IgD-negative memory B cell (primary cell): ENCODE measurements around the gene BBS10. TPM values are rescaled to one million over a fixed set of nuclear protein-coding genes. Genes with fewer than 3 reads are reported as not detected.

ENCODE experiments used
- H3K27ac Mint-ChIP-seq, 3 donors: one replicate each; pipeline ENCODE4 v1.8.0; 2020 to 2022; ENCODE audit warnings: mild to moderate bottlenecking in 3 of 3, mixed read lengths in 3 of 3, moderate library complexity in 1 of 3
- H3K27me3 Mint-ChIP-seq: one replicate; pipeline ENCODE4 v1.8.0; 2021; ENCODE audit warnings: mixed read lengths
- H3K36me3 Mint-ChIP-seq: one replicate; pipeline ENCODE4 v1.8.0; 2020; ENCODE audit warnings: mild to moderate bottlenecking, mixed read lengths
- H3K4me1 Mint-ChIP-seq, 3 donors: one replicate each; pipeline ENCODE4 v1.8.0; 2020 to 2022; ENCODE audit warnings: mixed read lengths in 3 of 3, mild to moderate bottlenecking in 1 of 3
- H3K4me3 Mint-ChIP-seq, 4 donors: one replicate each; pipeline ENCODE4 v1.8.0; 2020 to 2022; ENCODE audit warnings: mild to moderate bottlenecking in 4 of 4, mixed read lengths in 4 of 4, moderate library complexity in 3 of 4
- H3K9me3 Mint-ChIP-seq, 3 donors: one replicate each; pipeline ENCODE4 v1.8.0; 2020 to 2021; ENCODE audit warnings: mixed read lengths in 3 of 3, mild to moderate bottlenecking in 1 of 3
- polyA plus RNA-seq: library from polyadenylated mRNA; unstranded; fragments of 300-500 nt; fragmentation: Illumina TruSeq; gene quantifications from one replicate; pipeline ENCODE4 v1.2.3, GENCODE V29; 2021

The BBS10 gene
- polyA plus RNA-seq, 1 donor from 2014 or later: 1.8 TPM

DNA sequence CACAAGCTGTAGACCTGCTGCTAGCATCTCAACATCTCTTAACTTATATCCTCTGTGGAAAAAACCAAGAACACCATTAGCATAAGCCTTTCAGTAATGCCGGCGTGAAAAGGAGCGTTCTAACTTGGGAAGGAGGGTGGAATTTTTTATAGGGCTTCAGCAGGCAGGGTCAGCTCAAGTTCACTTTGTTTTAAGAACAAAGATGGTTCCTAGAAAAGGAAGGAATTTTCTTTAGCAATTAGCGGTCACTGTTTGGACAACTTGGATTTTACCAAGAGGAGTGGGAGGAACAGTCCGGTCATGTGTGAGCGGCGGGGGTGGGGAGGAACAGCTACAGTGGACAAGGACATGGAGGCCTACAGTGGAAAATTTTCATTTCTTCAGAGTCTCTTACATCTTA lies 35.9 kb downstream of the BBS10 start:
- no peak overlapping the region for H3K4me3 Mint-ChIP-seq
- no peak overlapping the region for H3K27ac Mint-ChIP-seq
- H3K27me3 Mint-ChIP-seq: peaks cover 3% of the 10 kb centered on the region
- H3K9me3 Mint-ChIP-seq: no peaks in the 10 kb centered on the region
- H3K36me3 Mint-ChIP-seq: no peaks in the 10 kb centered on the region
- peaks cover 0 to 2% (median 0%) of the 10 kb centered on the region in 3 donors for H3K4me1 Mint-ChIP-seq

- H3K36me3 Mint-ChIP-seq: no peaks in the 10 kb centered on the region
- H3K4me1 Mint-ChIP-seq: peaks cover 0 to 2% (median 0%) of the 10 kb centered on the region in 3 donors
These were observed 36.4 kb downstream of the BBS10 start for GRCh38 chr12:76311796-76312195.

DNA sequence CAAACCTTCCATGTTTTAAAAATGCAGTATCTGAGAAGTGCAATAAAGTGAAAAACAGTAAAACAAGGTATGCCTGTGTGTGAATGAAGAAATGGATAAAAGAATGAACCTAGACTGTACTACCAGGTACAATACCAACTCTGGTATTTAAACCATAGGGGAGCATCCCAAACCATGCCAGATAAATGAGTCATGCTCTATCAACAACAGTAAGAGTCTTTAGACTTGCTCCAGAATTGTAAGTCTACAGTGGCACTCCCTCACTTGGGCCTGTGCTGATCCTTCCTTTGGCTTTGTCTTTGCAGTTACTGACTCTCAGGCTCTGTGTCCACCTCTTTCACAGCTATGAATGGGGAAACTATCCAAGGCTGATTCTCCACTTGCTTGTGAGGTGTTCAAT lies 38.1 kb downstream of the BBS10 start:
- peaks cover 0 to 3% (median 0%) of the 10 kb centered on the region in 3 donors for H3K9me3 Mint-ChIP-seq
- H3K27me3 Mint-ChIP-seq: peaks cover 3% of the 10 kb centered on the region
- H3K27ac Mint-ChIP-seq: no peak overlapping the region
- peaks cover 0 to 2% (median 0%) of the 10 kb centered on the region in 3 donors for H3K4me1 Mint-ChIP-seq
- H3K4me3 Mint-ChIP-seq: no peak overlapping the region
- H3K36me3 Mint-ChIP-seq: no peaks in the 10 kb centered on the region

More at GRCh38 chr12:76311796-76312195, 36.4 kb downstream of the BBS10 start:
- Mint-ChIP-seq H3K9me3 (no peaks in the 10 kb centered on the region), H3K27ac (no peak overlapping the region), H3K27me3 (peaks cover 3% of the 10 kb centered on the region), H3K4me3 (no peak overlapping the region)

- Mint-ChIP-seq H3K4me1 (no peaks in the 10 kb centered on the region), H3K4me3 (no peak overlapping the region), H3K27me3 (peaks cover 2% of the 10 kb centered on the region), H3K36me3 (no peaks in the 10 kb centered on the region), H3K27ac (no peak overlapping the region), H3K9me3 (peaks cover 0 to 3% (median 0%) of the 10 kb centered on the region in 3 donors)
These were observed 39.3 kb downstream of the BBS10 start for GRCh38 chr12:76308866-76309265.

DNA sequence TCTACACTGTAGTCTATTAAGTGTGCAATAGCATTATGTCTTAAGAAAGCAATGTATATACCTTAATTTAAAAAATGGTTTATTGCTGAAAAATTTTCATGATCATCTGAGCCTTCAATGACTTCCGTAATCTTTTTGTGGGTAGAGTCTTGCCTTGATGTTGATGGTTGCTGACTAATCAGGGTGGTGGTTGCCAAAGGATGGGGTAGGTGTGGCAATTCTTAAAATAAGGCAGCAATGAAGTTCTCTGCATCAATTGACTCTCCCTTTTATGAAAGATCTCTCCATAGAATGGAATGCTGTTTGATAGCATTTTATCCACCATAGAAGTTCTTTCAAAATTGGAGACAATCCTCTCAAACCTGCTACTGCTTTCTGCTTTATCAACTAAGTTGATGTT lies 41.1 kb downstream of the BBS10 start:
- H3K27ac Mint-ChIP-seq: no peak overlapping the region
- H3K27me3 Mint-ChIP-seq: peaks cover under 1% of the 10 kb centered on the region
- no peaks in the 10 kb centered on the region for H3K4me1 Mint-ChIP-seq
- H3K9me3 Mint-ChIP-seq: peaks cover 0 to 3% (median 0%) of the 10 kb centered on the region in 3 donors
- H3K36me3 Mint-ChIP-seq: no peaks in the 10 kb centered on the region
- no peak overlapping the region for H3K4me3 Mint-ChIP-seq

GRCh38 chr12:76303989-76304460 lies 44.2 kb downstream of the BBS10 start:
- Mint-ChIP-seq H3K27me3 (no peaks in the 10 kb centered on the region), H3K27ac (no peak overlapping the region), H3K9me3 (peaks cover 0 to 3% (median 0%) of the 10 kb centered on the region in 3 donors), H3K4me3 (no peak overlapping the region), H3K36me3 (no peaks in the 10 kb centered on the region), H3K4me1 (no peaks in the 10 kb centered on the region)

- peaks cover 0 to 3% (median 0%) of the 10 kb centered on the region in 3 donors for H3K9me3 Mint-ChIP-seq
- H3K4me1 Mint-ChIP-seq: no peaks in the 10 kb centered on the region
- no peak overlapping the region for H3K27ac Mint-ChIP-seq
- no peaks in the 10 kb centered on the region for H3K36me3 Mint-ChIP-seq
- H3K27me3 Mint-ChIP-seq: no peaks in the 10 kb centered on the region
- no peak overlapping the region for H3K4me3 Mint-ChIP-seq
These were observed 44.9 kb downstream of the BBS10 start for GRCh38 chr12:76303365-76303764.

- Mint-ChIP-seq H3K27me3 (no peaks in the 10 kb centered on the region), H3K9me3 (no peaks in the 10 kb centered on the region), H3K27ac (no peak overlapping the region), H3K4me3 (no peak overlapping the region), H3K36me3 (no peaks in the 10 kb centered on the region), H3K4me1 (no peaks in the 10 kb centered on the region)
These were observed 47.9 kb downstream of the BBS10 start for GRCh38 chr12:76300297-76300665.

DNA sequence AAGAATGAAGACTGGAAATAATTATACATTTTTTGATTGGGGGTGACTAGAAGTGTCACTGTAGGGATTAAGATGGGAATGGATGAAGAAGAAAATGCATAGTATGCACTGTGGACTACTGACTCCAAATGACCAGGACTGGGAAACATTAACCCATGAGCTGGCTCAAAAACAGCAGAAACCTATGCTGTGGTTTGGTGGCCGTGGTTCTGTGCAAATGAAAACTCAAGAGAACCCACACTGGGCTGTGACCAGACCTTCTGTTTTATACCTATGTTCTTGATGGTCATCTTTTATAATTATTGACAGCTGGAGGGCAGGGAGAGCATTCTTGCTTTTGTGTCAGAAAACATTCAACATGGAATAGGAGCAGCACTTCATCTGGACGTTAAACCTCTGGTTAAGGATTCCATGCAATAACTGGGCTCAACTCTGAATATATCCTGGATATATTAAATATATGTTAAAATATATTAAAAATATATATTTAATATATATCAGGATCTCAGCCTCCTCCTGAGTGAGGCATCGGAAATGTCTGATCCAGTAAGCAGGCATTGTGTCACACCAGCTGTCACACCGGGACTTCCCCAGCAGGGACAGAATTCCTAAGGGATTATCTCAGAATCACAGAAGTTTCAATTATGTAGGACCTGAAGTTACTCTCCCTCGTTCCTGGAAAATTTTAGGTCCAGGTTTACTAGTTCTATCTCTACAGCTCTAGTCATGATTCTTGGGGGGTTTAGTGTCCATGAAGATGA lies 48.5 kb downstream of the BBS10 start:
- Mint-ChIP-seq H3K4me1 (no peaks in the 10 kb centered on the region), H3K27ac (no peak overlapping the region), H3K36me3 (no peaks in the 10 kb centered on the region), H3K27me3 (no peaks in the 10 kb centered on the region), H3K4me3 (no peak overlapping the region), H3K9me3 (no peaks in the 10 kb centered on the region)

Other genes with a start within 250 kb of the BBS10 start
- gene OSBPL8, start 211.4 kb upstream of the BBS10 start, polyA plus RNA-seq: 98.4 TPM